Activated gamma-delta T cell (primary cell): Measurements from ENCODE around the gene RBP3.

ENCODE experiments used
- DNase-seq: peaks from one replicate; lab custom pipeline; 2025; lab: John Stamatoyannopoulos, UW

Gene RBP3

GRCh38 chr10:47318706-47319105 is 29.5 kb upstream of the RBP3 start:
- no peak for DNase-seq

- DNase-seq, result no peak
Measured at GRCh38 chr10:47319784-47320183, 28.4 kb upstream of the RBP3 start.

GRCh38 chr10:47320812-47321211 is 27.4 kb upstream of the RBP3 start:
- no peak for DNase-seq

- no peak for DNase-seq
Measured at GRCh38 chr10:47321521-47322195, 26.5 kb upstream of the RBP3 start.

- no peak for DNase-seq
Measured at GRCh38 chr10:47322300-47323061, 25.7 kb upstream of the RBP3 start, which contains the start of gene GDF2. Gene GDF2, plus strand, starts transcription at chr10:47322454. Its CDS starts 215 bp downstream, at chr10:47322669.

GRCh38 chr10:47323087-47323486 is 25.1 kb upstream of the RBP3 start:
- no peak for DNase-seq

- DNase-seq, result no peak
Measured at GRCh38 chr10:47323636-47324296, 24.4 kb upstream of the RBP3 start.

- DNase-seq, result no peak
Measured at GRCh38 chr10:47325303-47326291, 22.6 kb upstream of the RBP3 start.

GRCh38 chr10:47326306-47326926 is 21.7 kb upstream of the RBP3 start:
- no peak for DNase-seq

GRCh38 chr10:47326927-47327330 is 21.2 kb upstream of the RBP3 start:
- DNase-seq, result no peak

GRCh38 chr10:47329855-47330254 is 18.3 kb upstream of the RBP3 start:
- no peak for DNase-seq

GRCh38 chr10:47330366-47330765 is 17.8 kb upstream of the RBP3 start:
- no peak for DNase-seq

GRCh38 chr10:47330804-47331203 is 17.4 kb upstream of the RBP3 start:
- DNase-seq, result no peak

GRCh38 chr10:47331491-47331890 is 16.7 kb upstream of the RBP3 start:
- DNase-seq, result no peak

- no peak for DNase-seq
Measured at GRCh38 chr10:47331954-47332353, 16.2 kb upstream of the RBP3 start.

GRCh38 chr10:47332371-47332770 is 15.8 kb upstream of the RBP3 start:
- DNase-seq, result no peak

GRCh38 chr10:47332946-47333345 is 15.2 kb upstream of the RBP3 start:
- DNase-seq, result no peak

- DNase-seq, result no peak
Measured at GRCh38 chr10:47333532-47333931, 14.6 kb upstream of the RBP3 start.

GRCh38 chr10:47334466-47335295 is 13.5 kb upstream of the RBP3 start:
- DNase-seq, result no peak

GRCh38 chr10:47335906-47336305 is 12.3 kb upstream of the RBP3 start:
- DNase-seq, result no peak
